GM23248 (cell line): ENCODE measurements around the gene HOXA11. TPM values are rescaled to one million over a fixed set of nuclear protein-coding genes. Genes with fewer than 3 reads are reported as not detected.

Experiments used
- DNase-seq: peaks from one replicate; pipeline ENCODE4 v3.0.0-alpha.2; 2015
- H2AFZ ChIP-seq: fragments of 200-600 bp; sonication (generic); 2 replicates; pipeline ENCODE4 v1.6.1; 2016; ENCODE audit warnings: antibody characterized with exemption
- H3F3A ChIP-seq: fragments of 200-600 bp; sonication (generic); 2 replicates; pipeline ENCODE4 v1.6.1; 2016; ENCODE audit warnings: mild to moderate bottlenecking, antibody characterized with exemption, mixed run types; ENCODE audit not compliant: insufficient read depth
- H3K27ac ChIP-seq: fragments of 200-600 bp; sonication (generic); 2 replicates; pipeline ENCODE4 v1.5.1; 2016; ENCODE audit warnings: mild to moderate bottlenecking
- H3K27me3 ChIP-seq: fragments of 200-600 bp; sonication (generic); replicated peaks from 2 replicates; pipeline ENCODE4 v1.6.1; 2016; ENCODE audit warnings: mild to moderate bottlenecking; ENCODE audit not compliant: insufficient read depth
- H3K36me3 ChIP-seq: fragments of 200-600 bp; sonication (generic); 2 replicates; pipeline ENCODE4 v1.6.1; 2016; ENCODE audit warnings: low read depth, mild to moderate bottlenecking
- H3K4me1 ChIP-seq: fragments of 200-600 bp; sonication (generic); 2 replicates; pipeline ENCODE4 v1.6.1; 2016; ENCODE audit warnings: mild to moderate bottlenecking; ENCODE audit not compliant: insufficient read depth
- H3K4me2 ChIP-seq: fragments of 200-600 bp; sonication (generic); one replicate; pipeline ENCODE4 v1.6.1; 2016; ENCODE audit warnings: mild to moderate bottlenecking; ENCODE audit not compliant: unreplicated experiment
- H3K4me3 ChIP-seq: fragments of 200-600 bp; sonication (generic); 2 replicates; pipeline ENCODE4 v1.5.1; 2016; ENCODE audit warnings: mild to moderate bottlenecking
- H3K79me2 ChIP-seq: fragments of 200-600 bp; sonication (generic); 2 replicates; pipeline ENCODE4 v1.6.1; 2016; ENCODE audit warnings: mild to moderate bottlenecking; ENCODE audit not compliant: insufficient read depth
- H3K9ac ChIP-seq: fragments of 200-600 bp; sonication (generic); 2 replicates; pipeline ENCODE4 v1.6.1; 2016; ENCODE audit warnings: mild to moderate bottlenecking
- H3K9me2 ChIP-seq: fragments of 200-600 bp; sonication (generic); 2 replicates; pipeline ENCODE4 v1.6.1; 2016; ENCODE audit warnings: mixed run types, mild to moderate bottlenecking, moderate library complexity; ENCODE audit not compliant: insufficient read depth
- H3K9me3 ChIP-seq: fragments of 200-600 bp; sonication (generic); one replicate; pipeline ENCODE4 v1.6.1; 2017; ENCODE audit warnings: low read depth
- H4K20me1 ChIP-seq: fragments of 200-600 bp; sonication (generic); 2 replicates; pipeline ENCODE4 v1.6.0; 2016; ENCODE audit not compliant: insufficient read depth
- EZH2 ChIP-seq: fragments of 200-600 bp; sonication (generic); IDR thresholded peaks from 2 replicates; pipeline ENCODE4 v1.6.1; 2018; ENCODE audit warnings: antibody characterized with exemption, mild to moderate bottlenecking; ENCODE audit not compliant: insufficient read depth, poor library complexity, severe bottlenecking
- EZH2phosphoT487 ChIP-seq: fragments of 200-600 bp; sonication (generic); IDR thresholded peaks from 2 replicates; pipeline ENCODE4 v1.6.1; 2018; ENCODE audit warnings: antibody characterized with exemption, moderate library complexity, mild to moderate bottlenecking, low read depth; ENCODE audit not compliant: insufficient read depth
- WGBS, 2 experiments: methylation state at CpG; one replicate each; pipeline ENCODE4 v1.1.6; 2015 to 2017; ENCODE audit warnings: low lambda C conversion rate in 2 of 2, low coverage in 1 of 2; ENCODE audit errors: missing lambda C conversion rate in 2 of 2; 5-methylcytosine and 5-hydroxymethylcytosine counted together
- in situ Hi-C: fragments of 300-500 bp; cut with MboI; formaldehyde crosslinking; loops from 2 replicates; pipeline ENCODE4 v1.15.0; 2020
- polyA plus RNA-seq: library from polyadenylated mRNA; unstranded; fragments of >200 nt; fragmentation: Nextera tagmentation; extraction: Ambion mirVana; gene quantifications from 2 replicates; pipeline ENCODE4 v1.2.1, GENCODE V29; 2016
- total RNA-seq: library from RNA; depleted of rRNA; stranded (reverse); fragments of >200 nt; shearing (Covaris generic); gene quantifications from 2 replicates; pipeline ENCODE4 v1.2.3, GENCODE V29; 2014

HOXA11 gene
- total and polyA plus RNA-seq, 2 experiments from 2014 or later, result 8.0 to 8.3 TPM

GRCh38 chr7:27161721-27162560 lies 23.1 kb downstream of the HOXA11 start:
- in situ Hi-C loops, result loop anchor here (10.0 kb wide), 1 partner anchor 967 kb away; no protein-coding TSS in a partner anchor
- H2AFZ ChIP-seq, result no peak overlapping the region
- peak overlapping the region; percentile 99 for H3K27ac ChIP-seq

DNA sequence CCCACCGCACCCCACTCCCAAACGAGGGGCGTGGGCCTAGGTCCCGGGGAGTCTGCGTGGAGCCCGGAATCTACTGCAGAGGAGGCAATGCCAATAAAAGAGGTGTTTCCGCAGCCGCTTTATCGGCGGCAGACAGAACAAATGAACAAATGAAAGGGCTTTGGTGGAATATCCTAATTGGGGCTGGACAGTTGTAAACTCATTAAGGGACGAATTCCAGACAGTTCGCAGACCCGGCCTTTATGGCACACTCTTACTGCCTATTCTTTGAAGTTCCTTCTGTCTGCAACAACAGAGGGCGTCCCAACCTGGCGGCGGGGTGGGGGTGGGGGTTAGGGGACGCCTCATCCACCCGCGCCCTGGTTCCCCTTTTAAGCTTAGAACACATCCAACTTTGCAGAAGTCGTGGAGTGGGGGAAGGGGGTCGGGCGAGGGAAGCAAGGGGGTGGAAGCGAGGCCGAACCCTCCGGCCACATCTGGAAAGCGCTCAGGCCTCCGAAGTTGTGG lies 23.8 kb downstream of the HOXA11 start:
- peak overlapping the region; percentile 95 for H2AFZ ChIP-seq
- DNase-seq, result peak; percentile 51
- no peaks in the 10 kb centered on the region for H3K27me3 ChIP-seq
- peak overlapping the region; percentile 98 for H3K9ac ChIP-seq
- H3K79me2 ChIP-seq, result peaks cover 52% of the 10 kb centered on the region
- H3K27ac ChIP-seq, result peak overlapping the region; percentile 99
- 1% methylated on average over 19 to 26 of the region's 27 CpGs for WGBS, 2 experiments
- no peaks in the 10 kb centered on the region for H3K9me3 ChIP-seq
- no peaks in the 10 kb centered on the region for H4K20me1 ChIP-seq
- in situ Hi-C loops, result loop anchor here (10.0 kb wide), 1 partner anchor 966 kb away; no protein-coding TSS in a partner anchor
- TF ChIP-seq EZH2 (no peak), EZH2phosphoT487 (no peak)
- peak overlapping the region; percentile 83 for H3K4me3 ChIP-seq
- peaks cover 7% of the 10 kb centered on the region; the same call in 1 of the 2 replicates for H3F3A ChIP-seq
- H3K4me2 ChIP-seq, result peak overlapping the region; percentile 100
- no peaks in the 10 kb centered on the region for H3K4me1 ChIP-seq
- peaks cover 10% of the 10 kb centered on the region; the same call in 1 of the 2 replicates for H3K36me3 ChIP-seq
- H3K9me2 ChIP-seq, result no peaks in the 10 kb centered on the region

More at GRCh38 chr7:27161721-27162560, 23.1 kb downstream of the HOXA11 start:
- peaks cover 7% of the 10 kb centered on the region for H3F3A ChIP-seq
- WGBS, 2 experiments, result 5 to 7% methylated on average over 24 to 30 of the region's 30 CpGs
- peak overlapping the region; percentile 98 for H3K9ac ChIP-seq
- no peaks in the 10 kb centered on the region for H3K9me2 ChIP-seq
- H4K20me1 ChIP-seq, result no peaks in the 10 kb centered on the region
- H3K4me3 ChIP-seq, result peak overlapping the region; percentile 83
- TF ChIP-seq EZH2, result no peak
- TF ChIP-seq EZH2phosphoT487, result no peak
- peak; percentile 61 for DNase-seq
- H3K27me3 ChIP-seq, result no peaks in the 10 kb centered on the region
- H3K4me2 ChIP-seq, result peak overlapping the region; percentile 100
- no peaks in the 10 kb centered on the region for H3K4me1 ChIP-seq
- peaks cover 10% of the 10 kb centered on the region; the same call in 1 of the 2 replicates for H3K36me3 ChIP-seq
- H3K79me2 ChIP-seq, result peaks cover 58% of the 10 kb centered on the region
- H3K9me3 ChIP-seq, result no peaks in the 10 kb centered on the region

- peaks cover 7% of the 10 kb centered on the region; the same call in 1 of the 2 replicates for H3F3A ChIP-seq
- H3K4me1 ChIP-seq, result peaks cover under 1% of the 10 kb centered on the region
- peak overlapping the region; percentile 95 for H2AFZ ChIP-seq
- H3K9me3 ChIP-seq, result no peaks in the 10 kb centered on the region
- H3K4me3 ChIP-seq, result peak overlapping the region; percentile 83
- H3K9me2 ChIP-seq, result no peaks in the 10 kb centered on the region
- H3K9ac ChIP-seq, result peak overlapping the region; percentile 98
- WGBS, 2 experiments, result 5 to 6% methylated on average over 52 to 53 of the region's 54 CpGs
- in situ Hi-C loops, result loop anchor here (10.0 kb wide), 1 partner anchor 966 kb away; no protein-coding TSS in a partner anchor
- H3K4me2 ChIP-seq, result peak overlapping the region; percentile 100
- no peaks in the 10 kb centered on the region for H3K27me3 ChIP-seq
- no peaks in the 10 kb centered on the region for H4K20me1 ChIP-seq
- peak overlapping the region; percentile 99 for H3K27ac ChIP-seq
- peaks cover 10% of the 10 kb centered on the region; the same call in 1 of the 2 replicates for H3K36me3 ChIP-seq
- no peak for TF ChIP-seq EZH2
- no peak for TF ChIP-seq EZH2phosphoT487
- peak; percentile 91 for DNase-seq
- H3K79me2 ChIP-seq, result peaks cover 49% of the 10 kb centered on the region
Observed at GRCh38 chr7:27160546-27161213, 24.4 kb downstream of the HOXA11 start.

DNA sequence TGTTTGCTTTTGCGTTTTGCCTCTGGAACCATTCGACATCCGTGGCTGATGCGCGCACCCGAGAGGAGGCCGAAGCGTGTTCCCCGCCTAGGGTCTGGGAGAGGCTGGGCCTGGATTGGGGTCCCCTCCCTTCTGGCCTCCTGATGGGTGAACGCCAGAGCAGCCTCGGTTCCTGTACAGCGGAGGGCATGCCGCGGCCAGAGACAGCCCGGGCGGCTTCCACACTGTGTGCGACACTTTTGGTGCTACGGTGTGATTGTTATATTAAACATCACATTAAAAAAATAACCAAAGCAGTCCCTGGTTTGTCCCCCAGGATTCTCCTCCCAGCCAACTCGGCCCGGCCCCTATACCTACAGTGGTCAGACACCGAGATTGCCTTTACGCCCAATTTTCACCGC lies 24.9 kb downstream of the HOXA11 start:
- Histone ChIP-seq H3K79me2 (peaks cover 49% of the 10 kb centered on the region), H3K9me3 (no peaks in the 10 kb centered on the region), H3F3A (peaks cover 7% of the 10 kb centered on the region; the same call in 1 of the 2 replicates), H2AFZ (peak overlapping the region; percentile 95), H3K4me1 (peaks cover 5% of the 10 kb centered on the region), H3K4me3 (peak overlapping the region; percentile 83), H3K27ac (no peak overlapping the region), H3K4me2 (peak overlapping the region; percentile 100), H3K9ac (peak overlapping the region; percentile 98), H4K20me1 (no peaks in the 10 kb centered on the region), H3K27me3 (no peaks in the 10 kb centered on the region), H3K9me2 (no peaks in the 10 kb centered on the region), H3K36me3 (peaks cover 10% of the 10 kb centered on the region; the same call in 1 of the 2 replicates)
- no peak for DNase-seq
- 96 to 99% methylated on average over 21 to 23 of the region's 23 CpGs for WGBS, 2 experiments
- TF ChIP-seq EZH2phosphoT487 (no peak), EZH2 (no peak)
- in situ Hi-C loops, result loop anchor here (10.0 kb wide), 1 partner anchor 965 kb away; no protein-coding TSS in a partner anchor
